GM18867 (cell line): Measurements from ENCODE around the gene POC1B.
A peak's percentile ranks its signal among the peaks of the same experiment; 100 is the strongest.

Experiments used
- ATAC-seq: cut with Tn5 transposase; IDR thresholded peaks from one replicate; pipeline ENCODE4 v1.9.1; 2021; ENCODE audit warnings: mild to moderate bottlenecking, moderate library complexity; ENCODE audit not compliant: unreplicated experiment

POC1B gene

GRCh38 chr12:89525824-89526770 is at the start of gene POC1B:
Gene POC1B (minus strand): TSS chr12:89526047. CDS start chr12:89525895, 152 bp downstream.
- ATAC-seq, result peak; percentile 71

GRCh38 chr12:89575374-89575773 is 49.5 kb upstream of the POC1B start:
- ATAC-seq, result no peak

- no peak for ATAC-seq
These were observed 48.9 kb upstream of the POC1B start for GRCh38 chr12:89574736-89575208.

- ATAC-seq, result no peak
These were observed 47.4 kb upstream of the POC1B start for GRCh38 chr12:89573051-89573810.

GRCh38 chr12:89571491-89572195 is 45.8 kb upstream of the POC1B start:
- no peak for ATAC-seq

GRCh38 chr12:89568484-89568883 is 42.6 kb upstream of the POC1B start:
- no peak for ATAC-seq

- ATAC-seq, result no peak
These were observed 41.9 kb upstream of the POC1B start for GRCh38 chr12:89567691-89568239.

- ATAC-seq, result peak; percentile 57
These were observed 40.8 kb upstream of the POC1B start for GRCh38 chr12:89566615-89567014.

GRCh38 chr12:89565002-89565401 is 39.2 kb upstream of the POC1B start:
- ATAC-seq, result no peak

GRCh38 chr12:89559753-89560152 is 33.9 kb upstream of the POC1B start:
- ATAC-seq, result no peak

- ATAC-seq, result no peak
These were observed 31.1 kb upstream of the POC1B start for GRCh38 chr12:89556976-89557375.

GRCh38 chr12:89552376-89552775 is 26.5 kb upstream of the POC1B start:
- no peak for ATAC-seq

GRCh38 chr12:89551747-89552146 is 25.9 kb upstream of the POC1B start:
- ATAC-seq, result no peak

GRCh38 chr12:89547101-89547500 is 21.3 kb upstream of the POC1B start:
- ATAC-seq, result no peak

GRCh38 chr12:89546151-89546550 is 20.3 kb upstream of the POC1B start:
- no peak for ATAC-seq

- no peak for ATAC-seq
These were observed 18.9 kb upstream of the POC1B start for GRCh38 chr12:89544681-89545184.

- ATAC-seq, result no peak
These were observed 18.2 kb upstream of the POC1B start for GRCh38 chr12:89544022-89544421.

GRCh38 chr12:89542912-89543592 is 17.2 kb upstream of the POC1B start:
- ATAC-seq, result peak; percentile 86

- ATAC-seq, result no peak
These were observed 16.4 kb upstream of the POC1B start for GRCh38 chr12:89542236-89542635.

GRCh38 chr12:89540586-89540985 is 14.7 kb upstream of the POC1B start:
- no peak for ATAC-seq
